HepG2 (cell line): ENCODE data around the gene ARHGAP33. TPM values are rescaled to one million over a fixed set of nuclear protein-coding genes. Genes with fewer than 3 reads are reported as not detected.

ENCODE experiments used
- BHLHE40 ChIP-seq: IDR thresholded peaks from 2 replicates; pipeline ENCODE4 v1.6.1; 2011; ENCODE audit warnings: low read length, improper control_type of control experiment
- FOXP4 ChIP-seq: sonication (generic); formaldehyde crosslinking; IDR thresholded peaks from 2 replicates; pipeline ENCODE4 v1.4.0; 2020; ENCODE audit warnings: missing genetic modification reagents
- HNRNPL ChIP-seq: fragments of 200-400 bp; formaldehyde crosslinking; IDR thresholded peaks from 2 replicates; pipeline ENCODE4 v1.6.1; 2017; ENCODE audit warnings: mild to moderate bottlenecking, low read depth, low read length
- MYPOP ChIP-seq: sonication (generic); formaldehyde crosslinking; IDR thresholded peaks from 2 replicates; pipeline ENCODE4 v1.8.1; 2023; ENCODE audit warnings: mild to moderate bottlenecking, moderate library complexity, missing genetic modification reagents
- NFE2L1 ChIP-seq: sonication (generic); formaldehyde crosslinking; IDR thresholded peaks from 2 replicates; pipeline ENCODE4 v1.4.0; 2020; ENCODE audit warnings: missing genetic modification reagents, mild to moderate bottlenecking, borderline replicate concordance
- NFKB2 ChIP-seq: sonication (generic); formaldehyde crosslinking; IDR thresholded peaks from 2 replicates; pipeline ENCODE4 v1.4.0; 2020; ENCODE audit warnings: missing genetic modification reagents, borderline replicate concordance
- SMC3 ChIP-seq: IDR thresholded peaks from 2 replicates; pipeline ENCODE4 v1.6.1; 2011; ENCODE audit warnings: low read length, improper control_type of control experiment
- ZBTB46 ChIP-seq: sonication (generic); formaldehyde crosslinking; IDR thresholded peaks from 2 replicates; pipeline ENCODE4 v1.4.0; 2020; ENCODE audit warnings: mild to moderate bottlenecking, missing genetic modification reagents, borderline replicate concordance
- ZNF18 ChIP-seq: sonication (generic); formaldehyde crosslinking; IDR thresholded peaks from 2 replicates; pipeline ENCODE4 v1.8.0; 2022; ENCODE audit warnings: mild to moderate bottlenecking, missing genetic modification reagents; ENCODE audit not compliant: insufficient replicate concordance
- ZNF503 ChIP-seq: sonication (generic); formaldehyde crosslinking; IDR thresholded peaks from 2 replicates; pipeline ENCODE4 v1.4.0; 2020; ENCODE audit warnings: missing genetic modification reagents
- ZNF552 ChIP-seq: sonication (generic); formaldehyde crosslinking; IDR thresholded peaks from 2 replicates; pipeline ENCODE4 v1.9.0; 2022; ENCODE audit warnings: missing genetic modification reagents, mild to moderate bottlenecking, borderline replicate concordance
- ZNF563 ChIP-seq: sonication (generic); formaldehyde crosslinking; IDR thresholded peaks from 2 replicates; pipeline ENCODE4 v1.8.0; 2022; ENCODE audit warnings: mild to moderate bottlenecking, moderate library complexity, missing genetic modification reagents
- ZNF609 ChIP-seq: sonication (generic); formaldehyde crosslinking; IDR thresholded peaks from 2 replicates; pipeline ENCODE4 v1.4.0; 2020; ENCODE audit warnings: mild to moderate bottlenecking, missing genetic modification reagents, borderline replicate concordance
- ZSCAN31 ChIP-seq: sonication (generic); formaldehyde crosslinking; IDR thresholded peaks from 2 replicates; pipeline ENCODE4 v1.5.0; 2020; ENCODE audit warnings: low read depth, mild to moderate bottlenecking, missing genetic modification reagents
- polyA plus RNA-seq, 8 experiments: library from polyadenylated mRNA; depleted of rRNA in 3 of 8; stranded (reverse) in 7 of 8; unstranded in 1 of 8; fragments of >200 nt; fragmentation: Illumina TruSeq in 4 of 8; extraction: Trizol in 4 of 8; gene quantifications; 2 replicates each; pipeline versions ENCODE4 v1.2.1 to v1.2.3, GENCODE V29; 2011 to 2016; ENCODE audit warnings: low read depth in 4 of 8, missing spikeins in 1 of 8, mixed read lengths in 1 of 8; ENCODE audit not compliant: insufficient read depth in 1 of 8
- total RNA-seq, 5 experiments: library from RNA; depleted of rRNA; stranded (reverse); fragments of >200 nt; fragmentation: Illumina TruSeq; extraction: Trizol; gene quantifications; 2 replicates each; pipeline ENCODE4 v1.2.3, GENCODE V29; 2016; ENCODE audit warnings: low read depth in 1 of 5

The ARHGAP33 gene
- total and polyA plus RNA-seq, 2 of the 13 experiments (the other 11 are each of a cell fraction or from before 2014, with no cell fraction given), result 1.3 to 2.7 TPM

- peak; percentile 92; the same call in 1 of the 2 replicates for TF ChIP-seq MYPOP
- TF ChIP-seq NFE2L1 (CRISPR knock-in tag), result peak; percentile 79; the same call in 1 of the 2 replicates
- peak; percentile 79 for TF ChIP-seq ZNF18
- peak; percentile 36; the same call in 1 of the 2 replicates for TF ChIP-seq FOXP4 (CRISPR knock-in tag)
- TF ChIP-seq ZNF552 (CRISPR knock-in tag), result 0 out of 2 replicates have a peak, but pooled peaks have one; percentile 33
- TF ChIP-seq BHLHE40, result no peak
- peak; percentile 36; the same call in 1 of the 2 replicates for TF ChIP-seq ZSCAN31 (CRISPR knock-in tag)
- TF ChIP-seq ZNF609, result no peak
- peak; percentile 92 for TF ChIP-seq NFKB2 (CRISPR knock-in tag)
- TF ChIP-seq HNRNPL, result no peak
- TF ChIP-seq ZNF503, result no peak
- 0 out of 2 replicates have a peak, but pooled peaks have one; percentile 4 for TF ChIP-seq SMC3
- TF ChIP-seq ZBTB46, result no peak
- TF ChIP-seq ZNF563 (CRISPR knock-in tag), result peak; percentile 72; the same call in 1 of the 2 replicates
Measured at GRCh38 chr19:35828692-35829301, 53.4 kb downstream of the ARHGAP33 start (continued).
